H9 (cell line): Measurements from ENCODE around the gene CHID1. TPM values are rescaled to one million over a fixed set of nuclear protein-coding genes. Genes with fewer than 3 reads are reported as not detected.

ENCODE experiments used
- DNase-seq: peaks from one replicate; pipeline ENCODE4 v3.0.0-alpha.2; 2017
- H2AFZ ChIP-seq: one replicate; pipeline ENCODE4 v1.6.1; 2013; ENCODE audit warnings: mild to moderate bottlenecking, low read length, control low read depth, moderate library complexity
- H2AK5ac ChIP-seq: 2 replicates; pipeline ENCODE4 v1.6.1; 2013; ENCODE audit warnings: low read length, control low read depth, mixed read lengths; ENCODE audit not compliant: insufficient read length
- H2BK120ac ChIP-seq: one replicate; pipeline ENCODE4 v1.6.1; 2013; ENCODE audit warnings: low read depth, mild to moderate bottlenecking, low read length, control low read depth, inconsistent platforms; ENCODE audit not compliant: poor library complexity, severe bottlenecking
- H2BK12ac ChIP-seq: 2 replicates; pipeline ENCODE4 v1.6.1; 2013; ENCODE audit warnings: low read length, control low read depth, mixed read lengths, low read depth; ENCODE audit not compliant: insufficient read length
- H2BK15ac ChIP-seq: 2 replicates; pipeline ENCODE4 v1.6.1; 2013; ENCODE audit warnings: low read depth, low read length, control low read depth
- H2BK20ac ChIP-seq: one replicate; pipeline ENCODE4 v1.6.1; 2013; ENCODE audit warnings: low read depth, mild to moderate bottlenecking, low read length, control low read depth, inconsistent platforms; ENCODE audit not compliant: poor library complexity, severe bottlenecking
- H2BK5ac ChIP-seq: 2 replicates; pipeline ENCODE4 v1.6.1; 2013; ENCODE audit warnings: low read length, control low read depth, mixed read lengths; ENCODE audit not compliant: insufficient read length
- H3K14ac ChIP-seq: 2 replicates; pipeline ENCODE4 v1.6.1; 2013; ENCODE audit warnings: low read length, control low read depth; ENCODE audit not compliant: insufficient read depth
- H3K18ac ChIP-seq: 2 replicates; pipeline ENCODE4 v1.6.1; 2013; ENCODE audit warnings: low read depth, mild to moderate bottlenecking, mixed read lengths, low read length, control low read depth; ENCODE audit not compliant: insufficient read length
- H3K23ac ChIP-seq: 2 replicates; pipeline ENCODE4 v1.6.1; 2013; ENCODE audit warnings: low read length, control low read depth, mixed read lengths, low read depth; ENCODE audit not compliant: insufficient read length
- H3K23me2 ChIP-seq: 2 replicates; pipeline ENCODE4 v1.6.1; 2013; ENCODE audit warnings: low read depth, mild to moderate bottlenecking, mixed read lengths, low read length, control low read depth; ENCODE audit not compliant: insufficient read length, poor library complexity, severe bottlenecking
- H3K27ac ChIP-seq: 2 replicates; pipeline ENCODE4 v1.5.1; 2013; ENCODE audit warnings: low read length, control low read depth, mixed read lengths, low read depth; ENCODE audit not compliant: insufficient read length
- H3K27me3 ChIP-seq: 2 replicates; pipeline ENCODE4 v1.6.1; 2013; ENCODE audit warnings: low read length, control low read depth, inconsistent platforms; ENCODE audit not compliant: insufficient read depth
- H3K4ac ChIP-seq: 2 replicates; pipeline ENCODE4 v1.6.1; 2013; ENCODE audit warnings: low read depth, mild to moderate bottlenecking, control low read depth, inconsistent platforms, low read length, moderate library complexity
- H3K4me1 ChIP-seq: 2 replicates; pipeline ENCODE4 v1.6.1; 2013; ENCODE audit warnings: low read length, control low read depth, inconsistent platforms; ENCODE audit not compliant: insufficient read depth
- H3K4me2 ChIP-seq: 2 replicates; pipeline ENCODE4 v1.6.1; 2013; ENCODE audit warnings: low read length, control low read depth, mixed read lengths; ENCODE audit not compliant: insufficient read length, insufficient read depth
- H3K56ac ChIP-seq: 2 replicates; pipeline ENCODE4 v1.6.1; 2013; ENCODE audit warnings: low read depth, mild to moderate bottlenecking, mixed read lengths, low read length, control low read depth; ENCODE audit not compliant: insufficient read length
- H3K79me1 ChIP-seq: 2 replicates; pipeline ENCODE4 v1.6.1; 2013; ENCODE audit warnings: low read depth, mild to moderate bottlenecking, moderate library complexity, low read length, control low read depth, inconsistent platforms; ENCODE audit not compliant: insufficient read depth, poor library complexity, severe bottlenecking
- H3K79me2 ChIP-seq: 2 replicates; pipeline ENCODE4 v1.6.1; 2013; ENCODE audit warnings: low read length, control low read depth, inconsistent platforms; ENCODE audit not compliant: insufficient read depth
- H3K9ac ChIP-seq: 2 replicates; pipeline ENCODE4 v1.6.1; 2013; ENCODE audit warnings: low read length, control low read depth, mixed read lengths; ENCODE audit not compliant: insufficient read length; ENCODE audit errors: extremely low read depth
- H3K9me3 ChIP-seq: one replicate; pipeline ENCODE4 v1.6.1; 2013; ENCODE audit warnings: low read depth, low read length, inconsistent platforms; ENCODE audit not compliant: control insufficient read depth
- H3T11ph ChIP-seq: one replicate; pipeline ENCODE4 v1.6.1; 2013; ENCODE audit warnings: mild to moderate bottlenecking, low read length, control low read depth, inconsistent platforms
- H4K20me1 ChIP-seq: one replicate; pipeline ENCODE4 v1.6.1; 2013; ENCODE audit not compliant: control insufficient read depth, insufficient read length, insufficient read depth
- H4K5ac ChIP-seq: 2 replicates; pipeline ENCODE4 v1.6.1; 2013; ENCODE audit warnings: low read depth, mild to moderate bottlenecking, mixed read lengths, low read length, control low read depth; ENCODE audit not compliant: insufficient read length
- H4K8ac ChIP-seq: replicated peaks from 2 replicates; pipeline ENCODE4 v1.6.1; 2013; ENCODE audit warnings: low read length, control low read depth, mixed read lengths, low read depth; ENCODE audit not compliant: insufficient read length
- H4K91ac ChIP-seq: 2 replicates; pipeline ENCODE4 v1.6.1; 2013; ENCODE audit warnings: low read depth, mild to moderate bottlenecking, moderate library complexity, mixed read lengths, low read length, control low read depth; ENCODE audit not compliant: insufficient read length
- H3K27ac Mint-ChIP-seq, 3 experiments: 2 replicates in 2 of 3; 3 replicates in 1 of 3; pipeline ENCODE4 v1.8.0; 2020 to 2021; ENCODE audit warnings: mixed read lengths in 3 of 3, mild to moderate bottlenecking in 1 of 3, moderate library complexity in 1 of 3
- H3K27me3 Mint-ChIP-seq: 2 replicates; pipeline ENCODE4 v1.8.0; 2021; ENCODE audit warnings: low read depth, mild to moderate bottlenecking, moderate library complexity, mixed read lengths
- H3K36me3 Mint-ChIP-seq, 3 experiments: 2 replicates in 2 of 3; 3 replicates in 1 of 3; pipeline ENCODE4 v1.8.0; 2020 to 2021; ENCODE audit warnings: low read depth in 3 of 3, mixed read lengths in 3 of 3; ENCODE audit not compliant: insufficient read depth in 1 of 3
- H3K4me1 Mint-ChIP-seq, 2 experiments: 2 replicates each; pipeline ENCODE4 v1.8.0; 2020; ENCODE audit warnings: mixed read lengths in 2 of 2
- H3K4me3 Mint-ChIP-seq, 2 experiments: 2 replicates in 1 of 2; 3 replicates in 1 of 2; pipeline ENCODE4 v1.8.0; 2020 to 2021; ENCODE audit warnings: mild to moderate bottlenecking in 2 of 2, mixed read lengths in 2 of 2, moderate library complexity in 1 of 2
- H3K9me3 Mint-ChIP-seq, 2 experiments: 2 replicates in 1 of 2; 3 replicates in 1 of 2; pipeline ENCODE4 v1.8.0; 2020; ENCODE audit warnings: mild to moderate bottlenecking in 2 of 2, mixed read lengths in 2 of 2, moderate library complexity in 1 of 2
- CTCF ChIP-seq: fragments of 200-600 bp; sonication (generic); conservative IDR thresholded peaks from 3 replicates; pipeline ENCODE4 v1.8.0; 2021; ENCODE audit warnings: antibody characterized with exemption, mild to moderate bottlenecking
- WGBS: extraction: QIAGEN DNeasy Blood & Tissue Kit; methylation state at CpG from one replicate; pipeline ENCODE4 v1.1.7; 2013; ENCODE audit warnings: missing lambda C conversion rate, low lambda C conversion rate, mixed read lengths; ENCODE audit not compliant: insufficient read length; ENCODE audit errors: extremely low coverage; 5-methylcytosine and 5-hydroxymethylcytosine counted together
- total RNA-seq: library from RNA; stranded (reverse); gene quantifications from 2 replicates; pipeline ENCODE4 v1.2.1, GENCODE V29; 2021

CHID1 gene
- total RNA-seq, 1 experiment from 2014 or later = 89.4 TPM

DNA sequence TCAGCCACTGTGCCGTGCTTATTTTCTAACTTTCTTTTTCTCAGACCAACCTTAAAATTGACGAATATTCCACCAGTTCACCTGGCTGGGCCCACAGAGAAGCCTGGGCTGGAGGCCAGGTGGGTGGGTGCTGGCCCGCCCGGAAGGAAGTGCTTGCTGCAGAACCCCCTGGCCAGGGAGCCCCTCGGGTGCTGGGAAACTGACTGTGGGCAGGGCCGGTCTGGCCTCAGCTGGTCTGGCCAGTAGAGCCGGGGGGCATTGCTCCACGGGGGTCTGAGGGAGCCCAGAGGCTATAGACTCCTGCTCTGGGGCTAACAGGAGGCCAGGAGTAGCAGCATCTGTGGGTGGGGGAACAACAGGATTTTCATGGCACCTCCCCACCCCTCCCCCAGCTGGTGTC lies 6.8 kb upstream of the CHID1 start:
- H3K9me3 Mint-ChIP-seq = no peaks in the 10 kb centered on the region
- Histone ChIP-seq H3K56ac (no peak overlapping the region), H3K4ac (no peak overlapping the region), H3K4me1 (no peaks in the 10 kb centered on the region), H3K9ac (no peak overlapping the region), H3K27ac (no peak overlapping the region), H2BK12ac (no peak overlapping the region), H4K5ac (no peak overlapping the region), H4K20me1 (no peaks in the 10 kb centered on the region), H2BK20ac (no peak overlapping the region), H4K91ac (no peak overlapping the region), H2BK15ac (no peak overlapping the region), H3K27me3 (no peaks in the 10 kb centered on the region), H2BK120ac (no peak overlapping the region), H2BK5ac (no peak overlapping the region), H3T11ph (no peak overlapping the region), H2AK5ac (no peak overlapping the region), H2AFZ (no peak overlapping the region), H3K79me1 (no peaks in the 10 kb centered on the region), H3K9me3 (no peaks in the 10 kb centered on the region), H3K14ac (no peak overlapping the region), H3K23ac (no peak overlapping the region), H4K8ac (no peak overlapping the region), H3K4me2 (no peak overlapping the region), H3K23me2 (no peaks in the 10 kb centered on the region), H3K79me2 (no peaks in the 10 kb centered on the region), H3K18ac (no peak overlapping the region)
- TF ChIP-seq CTCF = no peak
- WGBS = no CpG with 5 or more reads among the region's 8 CpGs
- DNase-seq = no peak
- no peak overlapping the region for H3K27ac Mint-ChIP-seq
- H3K27me3 Mint-ChIP-seq = peaks cover 2% of the 10 kb centered on the region; the same call in 1 of the 2 replicates
- no peak overlapping the region for H3K4me3 Mint-ChIP-seq
- H3K4me1 Mint-ChIP-seq = peaks cover 4 to 7% of the 10 kb centered on the region in 2 experiments
- no peaks in the 10 kb centered on the region for H3K36me3 Mint-ChIP-seq
